ENCODE data around the gene SIK3.
"Not testable (repeated sequence)": the region's sequence is repeated elsewhere in the genome, so short reads cannot be mapped to it uniquely, and the experiment has no call there.

GRCh38 chr11:117023707-117024106, 74.5 kb downstream of the SIK3 start:
- TF ChIP-seq, protein P1, sequence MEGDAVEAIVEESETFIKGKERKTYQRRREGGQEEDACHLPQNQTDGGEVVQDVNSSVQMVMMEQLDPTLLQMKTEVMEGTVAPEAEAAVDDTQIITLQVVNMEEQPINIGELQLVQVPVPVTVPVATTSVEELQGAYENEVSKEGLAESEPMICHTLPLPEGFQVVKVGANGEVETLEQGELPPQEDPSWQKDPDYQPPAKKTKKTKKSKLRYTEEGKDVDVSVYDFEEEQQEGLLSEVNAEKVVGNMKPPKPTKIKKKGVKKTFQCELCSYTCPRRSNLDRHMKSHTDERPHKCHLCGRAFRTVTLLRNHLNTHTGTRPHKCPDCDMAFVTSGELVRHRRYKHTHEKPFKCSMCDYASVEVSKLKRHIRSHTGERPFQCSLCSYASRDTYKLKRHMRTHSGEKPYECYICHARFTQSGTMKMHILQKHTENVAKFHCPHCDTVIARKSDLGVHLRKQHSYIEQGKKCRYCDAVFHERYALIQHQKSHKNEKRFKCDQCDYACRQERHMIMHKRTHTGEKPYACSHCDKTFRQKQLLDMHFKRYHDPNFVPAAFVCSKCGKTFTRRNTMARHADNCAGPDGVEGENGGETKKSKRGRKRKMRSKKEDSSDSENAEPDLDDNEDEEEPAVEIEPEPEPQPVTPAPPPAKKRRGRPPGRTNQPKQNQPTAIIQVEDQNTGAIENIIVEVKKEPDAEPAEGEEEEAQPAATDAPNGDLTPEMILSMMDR (IDR thresholded peaks at IDR 0.05) = not testable (repeated sequence)
- TF ChIP-seq ZFX (IDR thresholded peaks at IDR 0.05; ENCODE audit: borderline replicate concordance) = not testable (repeated sequence)
